Stimulated activated CD8-positive, alpha-beta memory T cell treated with anti-CD3 and anti-CD28 coated beads, Interleukin-2, amount 100 ng/mL, for 48 hours (primary cell): ENCODE results near the gene S1PR2.
A peak's percentile ranks its signal among the peaks of the same experiment; 100 is the strongest.
"Not testable (repeated sequence)": the region's sequence is repeated elsewhere in the genome, so short reads cannot be mapped to it uniquely, and the experiment has no call there.

Experiments used
- DNase-seq, 2 donors: peaks; one replicate each; pipeline ENCODE4 v3.0.0-alpha.2; 2020; ENCODE audit warnings: low read depth in 2 of 2

S1PR2 gene

DNA sequence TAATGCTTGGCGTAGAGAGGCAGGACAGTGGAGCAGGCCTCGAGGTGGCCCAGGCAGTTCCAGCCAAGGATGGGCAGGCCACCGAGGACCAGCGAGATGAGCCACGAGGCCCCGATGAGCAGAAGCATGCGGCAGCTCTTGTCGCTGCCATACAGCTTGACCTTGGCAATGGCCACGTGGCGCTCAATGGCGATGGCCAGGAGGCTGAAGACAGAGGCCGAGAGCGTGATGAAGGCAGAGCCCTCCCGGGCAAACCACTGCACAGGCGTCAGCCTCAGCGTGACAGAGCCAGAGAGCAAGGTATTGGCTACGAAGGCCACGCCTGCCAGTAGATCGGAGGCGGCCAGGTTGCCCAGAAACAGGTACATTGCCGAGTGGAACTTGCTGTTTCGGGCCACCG is 6.8 kb downstream of the S1PR2 start:
- DNase-seq, result no peak

DNA sequence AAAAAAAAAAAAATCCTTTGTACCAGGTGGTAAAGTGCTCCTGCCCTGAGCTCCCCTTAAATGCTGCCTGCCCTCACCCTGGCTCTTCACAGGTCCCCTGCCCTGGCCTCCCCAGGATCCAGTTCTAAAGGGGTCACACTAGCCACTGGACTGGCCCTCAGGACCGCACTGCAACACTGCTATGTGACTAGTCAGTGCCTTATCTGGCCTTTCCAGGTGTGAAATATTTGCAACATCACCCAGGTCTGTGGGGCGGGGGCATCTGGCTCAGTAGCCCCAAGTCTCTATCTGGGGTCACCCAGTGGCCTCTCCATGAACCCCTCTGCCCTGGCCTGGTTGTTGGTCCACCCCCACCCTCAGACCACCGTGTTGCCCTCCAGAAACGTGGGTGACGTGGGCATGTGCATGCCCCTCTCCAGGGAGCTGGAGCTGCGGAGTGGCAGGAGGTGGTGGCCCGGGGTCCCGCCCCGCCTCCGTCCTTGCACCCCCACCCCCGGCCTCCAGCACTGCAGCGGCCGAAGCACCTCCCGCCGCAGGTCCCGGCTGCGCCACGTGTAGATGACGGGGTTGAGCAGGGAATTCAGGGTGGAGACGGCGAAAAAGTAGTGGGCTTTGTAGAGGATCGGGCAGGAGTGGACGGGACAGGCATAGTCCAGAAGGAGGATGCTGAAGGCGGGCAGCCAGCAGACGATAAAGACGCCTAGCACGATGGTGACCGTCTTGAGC is 7.5 kb downstream of the S1PR2 start:
- DNase-seq, result no peak

DNA sequence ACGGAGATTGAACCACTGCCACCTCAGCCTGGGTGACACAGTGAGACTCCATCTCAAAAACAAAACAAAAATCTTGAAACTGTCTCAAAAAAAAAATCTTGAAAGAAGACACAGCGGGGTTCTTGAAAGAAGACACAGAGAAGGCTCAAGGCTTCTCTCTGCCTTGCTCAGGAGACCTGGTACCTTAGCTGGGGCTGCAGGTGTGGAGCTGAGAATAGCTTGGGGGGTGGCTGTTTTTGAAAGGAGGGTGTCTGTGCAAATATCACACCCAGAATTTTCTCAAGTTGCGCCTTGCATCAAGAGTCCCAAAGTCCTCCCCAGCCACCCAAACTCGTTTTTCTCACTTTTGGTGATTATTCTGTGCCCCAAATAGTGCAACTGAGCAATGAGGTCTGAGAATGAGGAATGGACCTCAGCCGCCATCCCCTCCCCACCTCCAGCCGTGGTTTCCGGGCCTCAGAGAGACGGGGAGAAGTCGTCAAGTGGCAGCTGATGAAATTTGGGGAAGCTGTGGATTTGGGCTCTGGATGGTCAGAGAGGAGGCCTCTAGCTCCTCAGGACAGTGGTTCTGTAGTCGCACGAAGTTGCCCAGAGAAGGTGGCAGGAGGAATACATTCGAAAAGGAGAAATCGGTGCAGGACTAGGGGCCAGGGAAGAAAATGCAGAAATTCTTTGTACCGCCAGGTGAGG is 8.8 kb downstream of the S1PR2 start:
- no peak for DNase-seq

DNA sequence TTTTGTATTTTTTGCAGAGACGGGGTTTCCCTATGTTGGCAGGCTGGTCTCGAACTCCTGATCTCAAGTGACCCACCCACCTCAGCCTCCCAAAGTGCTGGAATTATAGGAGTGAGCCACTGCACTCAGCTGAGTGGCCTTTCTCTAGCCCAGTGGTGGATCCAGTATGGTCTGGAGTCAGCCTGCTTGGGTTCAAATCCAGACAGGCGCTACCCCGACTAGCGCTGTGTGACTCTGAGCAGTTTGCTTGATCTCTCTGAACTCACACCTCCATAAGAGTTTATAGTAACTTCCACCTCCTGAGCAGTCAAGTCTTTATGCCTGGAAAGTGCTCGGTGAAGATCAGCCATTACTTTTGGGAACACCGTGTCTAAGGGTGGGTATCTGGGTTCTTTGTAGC is 10.4 kb downstream of the S1PR2 start:
- DNase-seq, result no peak

DNA sequence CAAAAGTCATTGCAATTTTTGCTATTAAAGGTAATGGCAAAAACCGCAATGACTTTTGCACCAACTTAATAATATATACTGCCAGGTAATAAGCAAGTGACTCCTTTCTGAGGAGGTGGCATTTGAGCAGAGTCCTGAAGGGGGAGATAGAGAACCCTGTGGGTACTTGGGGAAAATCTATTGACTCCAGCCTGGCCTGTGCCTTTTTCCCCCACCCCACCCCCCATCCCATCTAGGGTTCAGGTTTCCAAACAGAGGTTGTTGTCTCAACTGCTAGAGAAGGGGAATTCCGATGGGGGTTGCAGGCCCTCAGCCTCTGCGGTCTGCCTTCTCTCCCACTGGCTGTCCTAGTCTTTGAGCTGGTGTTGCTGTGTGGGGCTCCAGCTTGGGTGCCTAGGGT is 11.5 kb downstream of the S1PR2 start:
- no peak for DNase-seq

DNA sequence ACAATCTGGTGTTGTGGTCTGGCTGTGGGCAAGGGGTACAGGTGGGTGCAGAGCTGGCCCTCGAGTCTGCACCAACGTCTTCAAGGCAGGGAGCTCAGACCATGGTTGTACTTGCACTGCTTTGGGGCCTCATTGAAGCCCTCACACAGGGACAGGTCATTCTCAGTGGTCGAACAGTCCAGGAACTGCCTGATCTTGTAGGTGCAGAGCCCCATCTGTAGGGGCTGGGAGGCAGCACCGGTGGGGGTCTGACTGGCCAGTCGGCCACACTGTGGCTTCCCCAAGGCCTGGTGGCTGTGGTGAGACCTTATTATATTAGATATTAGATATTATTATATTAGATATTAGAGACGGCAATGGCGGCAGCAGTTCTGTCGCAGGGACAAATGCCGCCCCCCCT is 14.0 kb downstream of the S1PR2 start:
- no peak for DNase-seq

- no peak for DNase-seq
These were observed 16.3 kb downstream of the S1PR2 start for GRCh38 chr19:10214784-10215183.

GRCh38 chr19:10211691-10212090 is 19.4 kb downstream of the S1PR2 start:
- no peak for DNase-seq

GRCh38 chr19:10211061-10211460 is 20.1 kb downstream of the S1PR2 start:
- no peak for DNase-seq

DNA sequence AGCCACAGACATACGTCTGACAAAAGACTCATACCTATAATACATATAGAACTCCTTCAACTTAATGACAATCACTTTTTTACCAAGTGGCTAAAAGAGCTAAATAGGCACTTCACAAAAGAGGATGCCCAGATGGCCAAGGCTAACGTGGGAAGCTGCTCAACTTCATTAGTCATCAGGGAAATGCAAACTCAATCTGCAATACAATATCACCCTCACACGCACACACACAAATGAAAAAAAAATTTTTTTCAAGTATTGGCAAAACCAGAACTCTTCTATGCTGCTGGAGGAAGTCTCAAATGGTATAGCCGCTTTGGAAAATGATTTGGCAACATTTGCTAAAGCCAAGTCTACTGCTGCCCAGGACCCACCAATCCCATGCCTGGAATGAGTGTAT is 21.8 kb downstream of the S1PR2 start:
- no peak for DNase-seq

DNA sequence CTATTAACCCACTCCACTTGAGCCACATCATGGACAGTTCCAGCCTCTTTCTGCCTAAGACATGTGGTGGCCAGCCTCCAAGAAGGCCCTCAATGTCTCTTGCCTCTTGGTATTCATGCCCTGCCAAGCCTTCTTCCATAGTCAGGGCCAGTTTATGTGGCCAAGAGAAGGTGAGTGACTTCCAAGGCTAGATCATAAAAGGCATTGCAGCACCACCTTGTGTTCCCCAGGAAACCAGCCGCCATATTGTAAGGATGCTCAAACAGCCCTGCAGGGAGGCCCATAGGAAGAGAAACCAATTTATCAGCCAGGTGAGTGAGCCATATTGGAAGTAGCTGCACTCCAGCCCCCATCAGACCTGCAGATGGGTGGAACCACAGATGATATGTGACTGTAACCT is 24.1 kb downstream of the S1PR2 start:
- DNase-seq, result no peak

DNA sequence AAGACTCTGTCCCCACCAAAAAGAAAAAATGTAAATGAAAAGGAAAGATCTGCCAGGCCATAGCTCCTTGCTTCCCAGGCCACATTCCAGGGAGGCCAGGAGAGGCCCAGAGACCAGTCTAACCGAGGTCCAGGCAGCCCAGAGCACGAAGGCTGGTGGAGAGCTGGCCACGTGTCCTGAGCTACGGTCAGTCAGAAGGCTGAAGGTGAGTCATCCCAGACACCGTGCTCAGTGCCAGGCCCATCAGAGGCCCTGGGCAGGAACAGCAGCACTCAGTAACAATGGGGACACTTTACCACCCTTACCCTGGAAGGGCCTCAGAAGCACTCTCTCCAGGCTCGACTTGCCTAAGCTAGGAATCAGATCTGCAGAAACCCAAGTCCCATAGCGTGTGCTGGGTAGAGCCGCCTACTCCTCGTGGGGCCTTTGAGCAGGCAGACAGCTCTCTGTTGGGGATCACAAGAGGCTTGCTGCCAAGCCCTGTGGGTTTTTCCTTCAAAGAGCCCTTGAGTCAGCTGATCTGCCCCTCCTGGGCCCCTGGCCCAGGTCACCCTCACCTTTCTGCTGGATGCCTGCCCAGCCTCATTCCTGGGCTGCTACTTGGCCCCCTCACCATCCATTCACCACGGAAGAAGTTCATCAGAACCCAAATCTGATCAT is 24.8 kb downstream of the S1PR2 start:
- no peak for DNase-seq

- no peak for DNase-seq
These were observed 25.5 kb downstream of the S1PR2 start for GRCh38 chr19:10205636-10206035.

GRCh38 chr19:10203686-10204085 is 27.4 kb downstream of the S1PR2 start:
- no peak for DNase-seq

DNA sequence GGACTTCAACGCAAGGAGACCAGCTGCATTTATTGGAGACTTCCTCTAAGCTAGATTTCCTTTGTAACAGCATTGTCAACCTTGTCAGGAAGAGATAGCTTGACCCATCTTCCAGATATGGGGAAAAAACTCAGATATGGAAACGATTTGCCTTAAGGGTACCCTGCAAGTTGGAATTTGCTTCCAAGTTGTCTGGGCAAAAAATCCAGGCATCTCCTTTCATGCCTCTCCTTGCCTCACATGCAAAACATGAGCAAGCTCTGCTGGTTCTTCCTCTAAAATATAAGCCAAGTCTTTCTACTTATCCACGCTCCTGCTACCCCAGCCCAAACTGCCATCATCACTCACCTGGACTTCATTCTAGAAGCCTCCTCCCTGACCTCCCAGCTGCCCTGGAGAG is 30.0 kb downstream of the S1PR2 start:
- DNase-seq, result no peak

DNA sequence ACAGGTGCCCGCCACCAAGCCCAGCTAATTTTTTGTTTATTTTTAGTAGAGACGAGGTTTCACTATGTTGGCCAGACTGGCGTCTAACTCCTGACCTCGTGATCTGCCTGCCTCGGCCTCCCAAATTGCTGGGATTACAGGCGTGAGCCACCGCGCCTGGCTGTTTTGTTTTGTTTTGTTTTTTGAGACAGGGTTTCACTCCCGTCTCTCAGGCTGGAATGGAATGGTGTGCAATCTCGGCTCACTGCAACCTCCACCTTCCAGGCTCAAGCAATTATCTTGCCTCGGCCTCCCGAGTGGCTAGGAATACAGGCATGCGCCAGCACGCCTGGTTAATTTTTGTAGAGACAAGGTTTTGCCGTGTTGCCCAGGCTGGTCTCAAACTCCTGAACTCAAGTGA is 31.0 kb downstream of the S1PR2 start:
- DNase-seq, result not testable (repeated sequence)

- DNase-seq, result not testable (repeated sequence)
These were observed 32.1 kb downstream of the S1PR2 start for GRCh38 chr19:10198889-10199644.

DNA sequence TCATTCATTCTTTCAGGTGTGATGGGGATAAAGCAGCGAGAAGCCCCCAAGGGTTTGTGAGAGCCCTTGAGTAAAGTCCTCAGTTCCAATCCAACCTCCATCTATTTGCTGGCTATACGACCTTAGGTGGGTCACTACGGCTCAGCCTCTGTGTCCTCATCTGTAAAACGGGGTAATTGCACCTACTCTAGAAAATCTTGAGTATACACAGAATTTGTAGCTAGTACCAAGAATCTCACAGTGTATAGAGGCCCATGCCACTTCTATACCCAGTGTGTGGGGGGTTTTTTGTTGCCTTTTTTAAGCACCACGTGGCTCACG is 36.0 kb downstream of the S1PR2 start:
- no peak for DNase-seq

DNA sequence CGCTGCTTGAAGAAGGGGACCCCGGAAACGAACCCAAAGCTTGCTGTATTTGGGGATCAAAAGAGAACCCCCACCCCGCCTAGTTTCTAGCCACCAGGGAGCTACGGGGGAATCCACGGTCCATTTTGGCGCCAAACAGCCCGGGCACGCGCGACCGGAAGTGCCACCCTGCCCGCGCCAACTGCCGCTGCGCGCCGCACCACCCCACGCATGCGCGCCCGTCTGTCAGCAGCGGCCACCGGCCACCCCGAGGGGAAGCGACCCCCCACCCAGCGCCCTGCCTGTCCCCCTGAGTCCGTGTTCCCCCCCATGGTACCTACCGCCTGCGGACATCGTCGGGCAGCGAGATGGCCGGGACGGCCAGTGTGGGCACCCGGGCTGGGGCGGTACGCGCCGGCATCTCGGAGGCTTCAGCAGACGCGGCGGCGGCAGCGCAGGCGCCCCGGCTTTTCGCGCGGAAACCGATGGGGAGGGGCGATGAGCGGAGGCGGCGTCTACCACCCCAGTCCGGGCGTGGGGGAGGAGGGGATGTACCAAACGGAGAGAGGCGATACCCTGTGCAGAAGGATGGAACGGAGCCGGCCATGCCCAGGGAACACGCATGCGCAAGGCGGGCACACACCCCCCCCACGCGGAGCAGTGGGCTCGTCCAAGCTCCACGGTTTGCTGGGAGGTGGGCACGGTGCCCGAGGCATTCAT is 36.5 kb downstream of the S1PR2 start, which contains the start of gene DNMT1:
TSS of gene DNMT1 (minus strand) at position 454 of the 699 bp plus-strand sequence. CDS start at position 400, 54 bp downstream.
- DNase-seq, result peak; percentile 94 to 98

DNA sequence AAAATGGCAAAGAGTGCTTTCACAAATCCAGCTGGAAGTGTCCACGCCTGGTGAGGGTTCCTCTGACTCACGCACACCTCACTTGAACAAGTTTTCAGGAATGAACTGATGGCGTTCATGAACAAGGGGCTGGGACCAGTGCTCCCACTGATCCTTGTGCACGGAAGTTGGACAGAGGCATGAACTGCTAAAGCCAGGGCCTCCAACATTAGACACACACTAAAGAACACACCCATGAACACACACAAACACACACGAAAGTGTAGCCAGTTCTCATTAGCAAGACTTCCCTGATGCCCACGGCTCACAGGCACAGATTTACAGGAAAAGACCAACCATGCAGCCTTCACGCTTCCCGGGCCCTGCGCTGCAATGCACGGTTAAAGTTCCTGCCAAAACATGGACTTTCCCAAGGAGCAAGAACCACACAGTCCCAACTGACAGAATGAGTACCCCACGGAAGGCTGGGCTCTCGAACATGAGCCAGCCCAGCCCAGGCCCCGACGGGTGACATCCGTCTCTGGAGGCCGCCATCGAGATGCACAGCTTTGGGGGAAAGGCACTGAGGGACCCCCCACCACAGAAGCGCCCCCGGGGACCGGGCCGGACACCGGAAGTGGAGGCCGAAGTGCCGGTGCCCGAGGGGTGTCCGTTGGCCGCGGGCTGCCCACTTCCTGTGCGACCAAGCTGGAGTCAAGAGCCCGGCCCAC is 37.2 kb downstream of the S1PR2 start:
- DNase-seq, result peak; percentile 17 to 25

DNA sequence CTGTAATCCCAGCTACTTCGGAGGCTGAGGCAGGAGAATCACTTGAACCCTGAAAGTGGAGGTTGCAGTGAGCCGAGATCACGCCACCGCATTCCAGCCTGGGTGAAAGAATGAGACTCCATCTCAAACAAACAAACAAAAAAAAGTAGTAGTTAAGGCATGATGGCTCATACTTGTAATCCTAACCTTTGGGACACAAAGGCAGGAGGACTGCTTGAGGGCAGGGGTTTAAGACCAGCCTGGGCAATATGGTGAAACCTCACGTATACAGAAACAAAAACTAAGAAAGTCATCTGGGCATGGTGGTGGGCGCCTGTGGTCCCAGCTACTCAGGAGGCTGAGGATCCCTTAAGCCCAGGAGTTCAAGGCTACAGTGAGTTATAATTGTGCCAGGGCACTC is 38.2 kb downstream of the S1PR2 start:
- DNase-seq, result no peak
